Peyer's patch (tissue), 4 donors: ENCODE data around the gene TMEM17.

ENCODE experiments used
- POLR2A ChIP-seq, 2 donors: fragments of 450-650 bp; IDR thresholded peaks; one replicate each; pipeline ENCODE4 v1.5.1; 2017; ENCODE audit warnings: antibody characterized with exemption in 2 of 2, mild to moderate bottlenecking in 2 of 2, moderate library complexity in 2 of 2
- TF ChIP-seq, protein P1 (sequence below), 6 experiments: fragments of 450-650 bp in 4 of 6; fragments of 200-600 bp in 2 of 6; sonication (generic) in 1 of 6; IDR thresholded peaks; one replicate each; pipeline ENCODE4 v1.5.1; 2017 to 2019; ENCODE audit warnings: antibody characterized with exemption in 6 of 6, mild to moderate bottlenecking in 3 of 6, moderate library complexity in 1 of 6

DNA sequence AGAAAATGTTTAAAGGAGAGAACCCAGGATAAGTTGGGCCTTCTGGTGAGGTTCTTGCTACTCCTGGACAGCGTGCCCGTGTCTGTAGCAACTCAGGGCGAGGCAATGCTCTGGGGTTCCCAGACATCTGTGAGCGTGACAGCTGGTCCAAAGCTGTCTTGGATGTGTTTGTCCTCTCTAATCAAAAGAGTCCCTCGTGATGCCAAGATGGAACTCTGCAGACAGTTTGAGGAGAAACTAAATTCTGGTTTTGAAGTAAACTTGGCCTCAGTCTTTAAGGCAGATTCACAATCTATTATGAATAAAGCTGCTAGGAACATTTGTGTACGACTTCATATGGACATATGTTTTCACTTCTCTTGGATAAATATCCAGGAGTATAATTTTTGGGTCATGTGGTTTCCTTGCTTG lies 47.3 kb downstream of the TMEM17 start:
- TF ChIP-seq, protein P1, sequence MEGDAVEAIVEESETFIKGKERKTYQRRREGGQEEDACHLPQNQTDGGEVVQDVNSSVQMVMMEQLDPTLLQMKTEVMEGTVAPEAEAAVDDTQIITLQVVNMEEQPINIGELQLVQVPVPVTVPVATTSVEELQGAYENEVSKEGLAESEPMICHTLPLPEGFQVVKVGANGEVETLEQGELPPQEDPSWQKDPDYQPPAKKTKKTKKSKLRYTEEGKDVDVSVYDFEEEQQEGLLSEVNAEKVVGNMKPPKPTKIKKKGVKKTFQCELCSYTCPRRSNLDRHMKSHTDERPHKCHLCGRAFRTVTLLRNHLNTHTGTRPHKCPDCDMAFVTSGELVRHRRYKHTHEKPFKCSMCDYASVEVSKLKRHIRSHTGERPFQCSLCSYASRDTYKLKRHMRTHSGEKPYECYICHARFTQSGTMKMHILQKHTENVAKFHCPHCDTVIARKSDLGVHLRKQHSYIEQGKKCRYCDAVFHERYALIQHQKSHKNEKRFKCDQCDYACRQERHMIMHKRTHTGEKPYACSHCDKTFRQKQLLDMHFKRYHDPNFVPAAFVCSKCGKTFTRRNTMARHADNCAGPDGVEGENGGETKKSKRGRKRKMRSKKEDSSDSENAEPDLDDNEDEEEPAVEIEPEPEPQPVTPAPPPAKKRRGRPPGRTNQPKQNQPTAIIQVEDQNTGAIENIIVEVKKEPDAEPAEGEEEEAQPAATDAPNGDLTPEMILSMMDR (IDR thresholded peaks at IDR 0.05): no peak
- no peak for TF ChIP-seq POLR2A (IDR thresholded peaks at IDR 0.05)
